ENCODE results near the gene TNS2.
"Not testable (repeated sequence)": the region's sequence is repeated elsewhere in the genome, so short reads cannot be mapped to it uniquely, and the experiment has no call there.

The TNS2 gene

DNA sequence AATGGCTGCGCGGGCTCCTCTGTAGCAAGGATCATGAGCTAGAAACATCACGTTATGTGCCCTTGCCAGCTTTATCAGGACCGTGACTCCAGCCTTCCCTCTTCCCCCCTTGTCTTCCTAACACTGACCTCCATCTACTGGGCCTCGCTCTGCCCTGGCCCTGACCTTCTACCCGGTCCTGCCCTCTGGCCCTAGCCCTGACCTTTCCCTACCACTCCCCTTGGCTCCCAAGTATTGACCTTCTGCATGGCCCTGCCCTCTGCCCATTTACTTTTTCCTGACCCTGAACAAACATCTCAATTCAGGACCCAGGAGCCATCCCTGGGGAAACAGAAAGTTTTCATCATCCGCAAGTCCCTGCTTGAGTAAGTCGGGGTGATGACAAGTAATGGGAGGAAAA, 55.4 kb downstream of the TNS2 start:
- no peak for DNase-seq (ENCODE audit: low read depth, low spot score)
- no peak overlapping the region for H3K4me3 ChIP-seq (ENCODE audit: low read depth, low read length)
- TF ChIP-seq, protein P1, sequence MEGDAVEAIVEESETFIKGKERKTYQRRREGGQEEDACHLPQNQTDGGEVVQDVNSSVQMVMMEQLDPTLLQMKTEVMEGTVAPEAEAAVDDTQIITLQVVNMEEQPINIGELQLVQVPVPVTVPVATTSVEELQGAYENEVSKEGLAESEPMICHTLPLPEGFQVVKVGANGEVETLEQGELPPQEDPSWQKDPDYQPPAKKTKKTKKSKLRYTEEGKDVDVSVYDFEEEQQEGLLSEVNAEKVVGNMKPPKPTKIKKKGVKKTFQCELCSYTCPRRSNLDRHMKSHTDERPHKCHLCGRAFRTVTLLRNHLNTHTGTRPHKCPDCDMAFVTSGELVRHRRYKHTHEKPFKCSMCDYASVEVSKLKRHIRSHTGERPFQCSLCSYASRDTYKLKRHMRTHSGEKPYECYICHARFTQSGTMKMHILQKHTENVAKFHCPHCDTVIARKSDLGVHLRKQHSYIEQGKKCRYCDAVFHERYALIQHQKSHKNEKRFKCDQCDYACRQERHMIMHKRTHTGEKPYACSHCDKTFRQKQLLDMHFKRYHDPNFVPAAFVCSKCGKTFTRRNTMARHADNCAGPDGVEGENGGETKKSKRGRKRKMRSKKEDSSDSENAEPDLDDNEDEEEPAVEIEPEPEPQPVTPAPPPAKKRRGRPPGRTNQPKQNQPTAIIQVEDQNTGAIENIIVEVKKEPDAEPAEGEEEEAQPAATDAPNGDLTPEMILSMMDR (IDR thresholded peaks at IDR 0.05; ENCODE audit: insufficient read depth, low read length, missing control alignments), result no peak
- ChIA-PET CTCF (interaction anchor here (20.8 kb wide), 1 partner anchor 30 kb away, joined by 655 read pairs; the partner anchor contains the start of gene SPRYD3), POLR2A (no interaction called here)

DNA sequence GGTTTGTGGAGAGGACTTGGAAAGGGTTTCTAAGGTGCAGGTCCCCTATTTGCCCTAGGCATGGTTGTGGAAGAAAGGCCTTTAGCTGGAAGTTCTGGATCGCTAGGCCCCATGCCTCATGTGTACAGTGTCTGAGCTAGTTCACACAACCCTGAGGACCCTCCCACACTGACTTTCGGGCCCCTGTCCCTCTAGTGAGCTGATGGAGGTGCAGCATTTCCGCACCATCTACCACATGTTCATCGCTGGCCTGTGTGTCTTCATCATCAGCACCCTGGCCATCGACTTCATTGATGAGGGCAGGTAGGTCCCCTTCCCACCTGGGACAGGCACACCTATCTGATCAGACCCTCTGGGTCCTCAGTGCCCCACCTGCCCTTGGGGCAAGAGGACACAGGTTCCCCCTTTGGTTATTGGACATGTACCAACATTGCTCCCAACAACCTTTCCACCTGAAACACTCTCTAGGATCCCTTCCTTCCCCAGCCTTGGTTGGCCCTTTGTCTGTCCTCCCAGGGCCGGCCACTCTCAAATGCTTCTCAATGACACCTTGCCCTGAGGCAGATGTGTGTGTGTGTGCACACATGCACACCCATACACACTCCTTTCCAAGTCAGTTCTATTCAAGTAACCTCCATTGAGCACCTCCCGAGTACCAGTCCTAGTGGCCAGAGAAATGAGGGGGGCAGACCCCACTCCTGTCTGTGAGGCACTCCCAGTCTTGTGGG, 56.0 kb downstream of the TNS2 start:
- no peak overlapping the region for H3K4me3 ChIP-seq (ENCODE audit: low read depth, low read length)
- ChIA-PET POLR2A (no interaction called here), CTCF (interaction anchor here (20.8 kb wide), 1 partner anchor 31 kb away, joined by 655 read pairs; the partner anchor contains the start of gene SPRYD3)
- TF ChIP-seq, protein P1 (IDR thresholded peaks at IDR 0.05; ENCODE audit: insufficient read depth, low read length, missing control alignments), result no peak
- no peak for DNase-seq (ENCODE audit: low read depth, low spot score)

DNA sequence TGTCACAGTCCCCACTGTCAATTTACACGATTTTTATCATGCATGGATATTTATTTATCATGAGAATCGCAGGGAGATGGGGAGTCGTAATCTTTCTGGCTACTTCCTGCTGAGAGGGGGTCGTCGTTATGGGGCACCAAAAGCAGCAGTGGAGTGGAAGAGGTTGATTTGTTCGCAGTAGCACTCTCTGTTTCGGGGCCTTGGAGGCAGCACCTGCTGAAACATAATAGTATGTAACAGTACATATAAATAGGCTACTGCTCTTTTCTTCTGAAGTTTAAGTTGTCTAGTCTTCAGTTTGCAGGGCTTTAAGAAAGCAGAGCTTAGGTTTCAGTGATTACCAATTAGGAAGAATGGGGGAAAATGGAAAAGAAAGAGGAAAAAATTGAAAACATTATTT, 57.3 kb downstream of the TNS2 start:
- H3K4me3 ChIP-seq (ENCODE audit: low read depth, low read length), result no peak overlapping the region
- POLR2A ChIA-PET, result no interaction called here
- CTCF ChIA-PET, result interaction anchor here (0.9 to 20.8 kb wide), 2 partner anchors 8 to 32 kb away, joined by 3 to 655 read pairs; partner anchors contain the start of gene SPRYD3
- TF ChIP-seq, protein P1 (IDR thresholded peaks at IDR 0.05; ENCODE audit: insufficient read depth, low read length, missing control alignments), result no peak
- DNase-seq (ENCODE audit: low read depth, low spot score), result no peak

DNA sequence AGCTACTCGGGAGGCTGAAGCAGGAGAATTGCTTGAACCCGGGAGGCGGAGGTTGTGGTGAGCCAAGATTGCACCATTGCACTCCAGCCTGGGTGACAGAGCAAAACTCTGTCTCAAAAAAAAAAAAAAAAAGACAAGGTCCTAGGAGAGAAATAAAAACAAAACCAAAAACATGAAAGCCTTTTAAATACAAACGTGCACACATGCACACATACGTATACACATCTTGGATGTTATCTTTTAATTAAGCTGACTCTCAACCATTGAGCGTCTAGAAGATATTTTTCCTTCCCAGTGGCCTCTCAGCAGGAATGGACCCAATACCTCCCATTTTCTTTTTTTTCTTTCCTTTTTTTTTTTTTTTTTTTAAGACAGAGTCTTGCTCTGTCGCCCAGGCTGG, 62.6 kb downstream of the TNS2 start:
- CTCF ChIA-PET, result interaction anchor here (0.7 to 2.2 kb wide), 2 partner anchors 13 to 56 kb away, joined by 3 to 8 read pairs; no protein-coding TSS in a partner anchor
- POLR2A ChIA-PET; H3K4me3 ChIP-seq (ENCODE audit: low read depth, low read length); DNase-seq (ENCODE audit: low read depth, low spot score): not testable (repeated sequence)

DNA sequence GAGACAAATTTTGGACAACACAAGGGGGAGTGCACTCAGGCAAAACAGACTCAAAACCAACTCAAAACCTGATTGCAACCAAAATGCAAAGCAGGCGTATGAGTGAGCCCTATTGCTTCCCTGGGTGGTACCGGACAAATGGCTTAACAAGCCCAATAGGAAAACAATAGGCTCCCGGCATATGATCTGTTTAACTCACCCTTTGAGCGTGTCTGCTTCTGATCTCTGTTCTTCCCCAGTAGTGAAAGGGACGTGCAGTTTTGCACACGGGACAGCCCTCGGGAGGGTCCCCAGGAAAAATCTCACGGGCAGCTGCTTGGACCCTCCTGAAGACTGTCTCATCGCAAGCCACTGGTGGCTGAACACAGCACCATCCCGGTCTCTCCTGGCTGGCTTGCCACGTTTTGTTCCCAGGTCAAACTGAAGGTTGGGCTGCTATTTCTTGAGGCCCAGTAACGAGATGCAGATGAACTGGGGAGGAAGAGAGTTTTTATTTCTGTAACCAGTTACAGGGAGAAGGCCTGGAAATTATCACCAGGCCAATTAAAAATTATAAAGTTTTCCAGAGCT, 63.4 kb downstream of the TNS2 start:
- no peak for DNase-seq (ENCODE audit: low read depth, low spot score)
- TF ChIP-seq, protein P1 (IDR thresholded peaks at IDR 0.05; ENCODE audit: insufficient read depth, low read length, missing control alignments), result no peak
- no peak overlapping the region for H3K4me3 ChIP-seq (ENCODE audit: low read depth, low read length)
- CTCF ChIA-PET, result interaction anchor here (4.7 kb wide), 1 partner anchor 14 kb away, joined by 25 read pairs; the partner anchor contains the start of gene IGFBP6
- POLR2A ChIA-PET, result no interaction called here

DNA sequence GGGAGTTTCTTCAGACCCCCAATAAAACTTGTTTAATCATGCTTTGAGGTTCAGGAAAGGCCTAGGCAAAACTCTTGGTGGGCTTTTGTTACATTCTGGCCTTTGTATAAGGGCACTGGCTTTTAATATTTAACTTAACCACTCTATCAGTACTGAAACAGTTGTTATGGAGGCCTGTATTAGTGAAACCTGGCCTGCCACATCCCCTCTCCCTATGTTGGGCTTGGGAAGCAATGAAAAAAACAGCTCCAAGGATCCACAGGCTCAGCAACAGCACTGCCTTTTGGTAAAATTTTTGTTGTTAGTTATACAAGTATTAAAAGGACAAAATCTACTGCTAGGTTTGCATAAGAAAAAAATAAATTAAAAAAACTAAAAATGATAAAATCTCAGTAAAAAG, 64.1 kb downstream of the TNS2 start:
- POLR2A ChIA-PET, result no interaction called here
- no peak for DNase-seq (ENCODE audit: low read depth, low spot score)
- no peak overlapping the region for H3K4me3 ChIP-seq (ENCODE audit: low read depth, low read length)
- CTCF ChIA-PET, result interaction anchor here (0.6 to 4.7 kb wide), 2 partner anchors 14 to 46 kb away, joined by 3 to 25 read pairs; partner anchors contain the start of gene IGFBP6
- TF ChIP-seq, protein P1 (IDR thresholded peaks at IDR 0.05; ENCODE audit: insufficient read depth, low read length, missing control alignments), result no peak

Data from AG04449 (cell line).